Hepatocyte (in vitro differentiated cells): ENCODE measurements around the gene ATP13A3.

Source experiments
- EZH2 ChIP-seq: fragments of 200-600 bp; sonication (generic); IDR thresholded peaks from 2 replicates; pipeline ENCODE4 v1.6.1; 2016; ENCODE audit warnings: antibody characterized with exemption, mild to moderate bottlenecking, borderline replicate concordance
- EZH2phosphoT487 ChIP-seq: fragments of 200-600 bp; sonication (generic); IDR thresholded peaks from one replicate; pipeline ENCODE4 v1.6.1; 2018; ENCODE audit warnings: antibody characterized with exemption, mild to moderate bottlenecking, low read depth, moderate library complexity; ENCODE audit not compliant: unreplicated experiment, severe bottlenecking
- TF ChIP-seq, protein P1 (sequence below): fragments of 200-600 bp; sonication (generic); IDR thresholded peaks from 2 replicates; pipeline ENCODE4 v1.5.1; 2016; ENCODE audit warnings: antibody characterized with exemption, mild to moderate bottlenecking; ENCODE audit not compliant: poor library complexity

DNA sequence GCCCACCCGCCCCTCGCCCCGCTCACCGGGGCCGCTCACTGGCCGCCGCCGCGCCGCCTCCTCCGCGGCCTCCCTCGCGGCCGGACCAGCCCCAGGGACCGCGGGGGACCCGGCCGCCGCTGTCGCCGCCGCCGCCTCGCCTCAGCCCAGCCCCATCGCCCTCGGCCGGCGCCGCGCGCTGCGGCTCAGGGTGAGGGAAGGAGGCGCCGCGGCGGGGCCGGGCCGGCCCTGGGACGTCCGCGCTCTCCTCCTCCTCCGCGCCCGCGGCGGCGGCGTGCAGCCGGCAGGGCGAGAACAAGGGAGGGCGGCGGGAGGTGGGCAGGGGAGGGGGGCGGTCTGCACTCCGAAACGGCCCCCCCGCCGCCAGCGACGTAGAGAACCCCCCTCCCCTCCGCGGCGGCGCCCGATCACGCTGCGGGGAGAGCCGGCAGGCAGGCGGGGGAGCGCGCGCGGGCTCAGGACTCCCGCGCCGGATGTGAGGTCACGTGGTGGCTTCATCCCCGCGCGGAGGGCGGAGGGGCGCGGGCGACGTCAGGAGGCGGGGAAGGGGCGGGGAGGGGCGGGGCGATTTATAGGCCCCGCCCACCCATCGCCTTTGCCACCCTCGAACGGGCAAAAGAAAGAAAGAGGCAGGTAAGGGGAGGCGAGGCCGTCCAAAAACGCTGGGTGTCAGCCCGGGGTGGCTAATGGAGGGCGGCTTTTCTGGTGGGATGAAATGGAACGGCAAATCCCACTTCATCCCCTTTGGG, at the start of gene ATP13A3:
- TF ChIP-seq, protein P1, sequence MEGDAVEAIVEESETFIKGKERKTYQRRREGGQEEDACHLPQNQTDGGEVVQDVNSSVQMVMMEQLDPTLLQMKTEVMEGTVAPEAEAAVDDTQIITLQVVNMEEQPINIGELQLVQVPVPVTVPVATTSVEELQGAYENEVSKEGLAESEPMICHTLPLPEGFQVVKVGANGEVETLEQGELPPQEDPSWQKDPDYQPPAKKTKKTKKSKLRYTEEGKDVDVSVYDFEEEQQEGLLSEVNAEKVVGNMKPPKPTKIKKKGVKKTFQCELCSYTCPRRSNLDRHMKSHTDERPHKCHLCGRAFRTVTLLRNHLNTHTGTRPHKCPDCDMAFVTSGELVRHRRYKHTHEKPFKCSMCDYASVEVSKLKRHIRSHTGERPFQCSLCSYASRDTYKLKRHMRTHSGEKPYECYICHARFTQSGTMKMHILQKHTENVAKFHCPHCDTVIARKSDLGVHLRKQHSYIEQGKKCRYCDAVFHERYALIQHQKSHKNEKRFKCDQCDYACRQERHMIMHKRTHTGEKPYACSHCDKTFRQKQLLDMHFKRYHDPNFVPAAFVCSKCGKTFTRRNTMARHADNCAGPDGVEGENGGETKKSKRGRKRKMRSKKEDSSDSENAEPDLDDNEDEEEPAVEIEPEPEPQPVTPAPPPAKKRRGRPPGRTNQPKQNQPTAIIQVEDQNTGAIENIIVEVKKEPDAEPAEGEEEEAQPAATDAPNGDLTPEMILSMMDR = no peak
- TF ChIP-seq EZH2 (no peak), EZH2phosphoT487 (no peak)
